IMR-90 (cell line): Measurements from ENCODE around the gene CCR5AS.

ENCODE experiments used
- BHLHE40 ChIP-seq: fragments of 150-350 bp; IDR thresholded peaks from 2 replicates; pipeline ENCODE4 v1.6.1; 2016; ENCODE audit warnings: mild to moderate bottlenecking, low read depth, low read length
- CEBPB ChIP-seq: IDR thresholded peaks from 2 replicates; pipeline ENCODE4 v1.6.1; 2012; ENCODE audit warnings: low read depth, low read length, improper control_type of control experiment
- CHD1 ChIP-seq: IDR thresholded peaks from 2 replicates; pipeline ENCODE4 v1.6.1; 2012; ENCODE audit warnings: low read depth, low read length, improper control_type of control experiment
- ELK1 ChIP-seq: fragments of 150-350 bp; IDR thresholded peaks from 2 replicates; pipeline ENCODE4 v1.6.1; 2016; ENCODE audit warnings: low read depth, mild to moderate bottlenecking, low read length, moderate library complexity, borderline replicate concordance
- FOS ChIP-seq: fragments of 150-350 bp; IDR thresholded peaks from 2 replicates; pipeline ENCODE4 v1.6.1; 2016; ENCODE audit warnings: low read depth, low read length
- MAFK ChIP-seq: IDR thresholded peaks from 2 replicates; pipeline ENCODE4 v1.6.1; 2012; ENCODE audit warnings: low read depth, low read length, improper control_type of control experiment
- POLR2A ChIP-seq: IDR thresholded peaks from 2 replicates; pipeline ENCODE4 v1.6.1; 2012; ENCODE audit warnings: mild to moderate bottlenecking, low read depth, low read length
- RAD21 ChIP-seq: IDR thresholded peaks from 2 replicates; pipeline ENCODE4 v1.6.1; 2012; ENCODE audit warnings: low read length, improper control_type of control experiment
- RFX5 ChIP-seq: IDR thresholded peaks from 2 replicates; pipeline ENCODE4 v1.8.0; 2012; ENCODE audit warnings: low read depth, mild to moderate bottlenecking, low read length, moderate library complexity
- USF2 ChIP-seq: fragments of 150-350 bp; IDR thresholded peaks from 2 replicates; pipeline ENCODE4 v1.6.1; 2017; ENCODE audit warnings: mild to moderate bottlenecking, antibody characterized with exemption, low read length, low read depth
- TF ChIP-seq, protein P1 (sequence below): conservative IDR thresholded peaks from 2 replicates; pipeline ENCODE4 v1.5.1; 2012; ENCODE audit warnings: mild to moderate bottlenecking, low read depth, low read length, improper control_type of control experiment

GRCh38 chr3:46410669-46411068 lies 3.8 kb upstream of the CCR5AS start:
- TF ChIP-seq USF2 (no peak), RFX5 (no peak), CHD1 (no peak), FOS (no peak), RAD21 (no peak), POLR2A (no peak), ELK1 (no peak), CEBPB (no peak), BHLHE40 (no peak), MAFK (no peak)
- TF ChIP-seq, protein P1, sequence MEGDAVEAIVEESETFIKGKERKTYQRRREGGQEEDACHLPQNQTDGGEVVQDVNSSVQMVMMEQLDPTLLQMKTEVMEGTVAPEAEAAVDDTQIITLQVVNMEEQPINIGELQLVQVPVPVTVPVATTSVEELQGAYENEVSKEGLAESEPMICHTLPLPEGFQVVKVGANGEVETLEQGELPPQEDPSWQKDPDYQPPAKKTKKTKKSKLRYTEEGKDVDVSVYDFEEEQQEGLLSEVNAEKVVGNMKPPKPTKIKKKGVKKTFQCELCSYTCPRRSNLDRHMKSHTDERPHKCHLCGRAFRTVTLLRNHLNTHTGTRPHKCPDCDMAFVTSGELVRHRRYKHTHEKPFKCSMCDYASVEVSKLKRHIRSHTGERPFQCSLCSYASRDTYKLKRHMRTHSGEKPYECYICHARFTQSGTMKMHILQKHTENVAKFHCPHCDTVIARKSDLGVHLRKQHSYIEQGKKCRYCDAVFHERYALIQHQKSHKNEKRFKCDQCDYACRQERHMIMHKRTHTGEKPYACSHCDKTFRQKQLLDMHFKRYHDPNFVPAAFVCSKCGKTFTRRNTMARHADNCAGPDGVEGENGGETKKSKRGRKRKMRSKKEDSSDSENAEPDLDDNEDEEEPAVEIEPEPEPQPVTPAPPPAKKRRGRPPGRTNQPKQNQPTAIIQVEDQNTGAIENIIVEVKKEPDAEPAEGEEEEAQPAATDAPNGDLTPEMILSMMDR, result no peak
